ENCODE results near the gene THSD7B.

DNA sequence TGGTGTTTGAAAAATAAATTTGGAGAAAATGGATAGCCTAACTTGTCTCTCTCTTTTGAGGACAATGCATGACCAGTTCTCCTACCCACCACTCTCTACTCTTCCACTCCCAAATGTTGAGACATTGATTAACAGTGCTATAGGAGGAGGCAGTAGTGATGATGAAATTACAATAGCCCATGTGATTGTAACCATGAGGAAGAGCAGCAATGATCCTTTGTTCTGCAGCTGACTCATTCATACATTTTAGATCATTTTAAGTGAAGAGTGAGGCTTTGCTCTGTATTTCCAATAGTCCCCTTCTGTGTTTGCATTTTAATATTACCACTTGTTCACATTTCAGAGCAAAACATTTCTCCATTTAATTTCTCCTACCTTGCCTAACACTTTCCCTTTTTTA lies 592.3 kb downstream of the THSD7B start:
- TF ChIP-seq EZH2 (IDR thresholded peaks at IDR 0.05; ENCODE audit: insufficient read depth, poor library complexity, severe bottlenecking) (no peak), EZH2phosphoT487 (IDR thresholded peaks at IDR 0.05; ENCODE audit: insufficient read depth, low read depth) (no peak)
